IMR-90 (cell line): Measurements from ENCODE around the gene DACH1. TPM values are rescaled to one million over a fixed set of nuclear protein-coding genes. Genes with fewer than 3 reads are reported as not detected.

ENCODE experiments used
- ATAC-seq: fragments of 200-7000 bp; cut with Tn5 transposase; 2 replicates; pipeline ENCODE4 v1.9.1; 2020; ENCODE audit warnings: low read depth, mild to moderate bottlenecking, moderate library complexity
- BruUV-seq: library from RNA; stranded (reverse); fragments of 400-500 nt; replicated peaks from 2 replicates; lab custom pipeline; 2021; lab: Mats Ljungman, UMichigan
- CTCF ChIA-PET: fragments of 300-600 bp; formaldehyde crosslinking; extraction: SDS; loops from one replicate; lab custom pipeline; 2021; ENCODE audit warnings: antibody characterized with exemption; lab: Yijun Ruan, JAX
- POLR2A ChIA-PET: fragments of 300-600 bp; sonication (Branson Sonifier 250); formaldehyde crosslinking; loops from one replicate; lab custom pipeline; 2022; ENCODE audit warnings: antibody characterized with exemption; ENCODE audit not compliant: unreplicated experiment; lab: Charles Lee
- DNase-seq: peaks from one replicate; pipeline ENCODE4 v3.0.0; 2013
- H2AFZ ChIP-seq: replicated peaks from 2 replicates; pipeline ENCODE3; 2013; ENCODE audit warnings: low read length, mild to moderate bottlenecking; ENCODE audit not compliant: poor library complexity
- H2AK5ac ChIP-seq: 2 replicates; pipeline ENCODE4 v1.6.1; 2013; ENCODE audit warnings: low read depth, low read length, inconsistent platforms
- H2AK9ac ChIP-seq: replicated peaks from 2 replicates; pipeline ENCODE3; 2013; ENCODE audit warnings: mild to moderate bottlenecking, low read depth, low read length, moderate library complexity; ENCODE audit not compliant: poor library complexity
- H2BK120ac ChIP-seq: 2 replicates; pipeline ENCODE4 v1.6.1; 2013; ENCODE audit warnings: low read depth, low read length, inconsistent platforms
- H2BK15ac ChIP-seq: 3 replicates; pipeline ENCODE4 v1.6.1; 2013; ENCODE audit warnings: low read depth, low read length, inconsistent platforms
- H2BK20ac ChIP-seq: 2 replicates; pipeline ENCODE4 v1.6.1; 2013; ENCODE audit warnings: low read depth, mild to moderate bottlenecking, inconsistent platforms, low read length, moderate library complexity
- H2BK5ac ChIP-seq: 2 replicates; pipeline ENCODE4 v1.6.1; 2013; ENCODE audit warnings: mild to moderate bottlenecking, low read depth, low read length, inconsistent platforms; ENCODE audit not compliant: poor library complexity, severe bottlenecking
- H3K14ac ChIP-seq: replicated peaks from 2 replicates; pipeline ENCODE4 v1.6.1; 2013; ENCODE audit warnings: low read depth, low read length, inconsistent platforms
- H3K18ac ChIP-seq: 2 replicates; pipeline ENCODE4 v1.6.1; 2013; ENCODE audit warnings: low read depth, low read length, control low read depth
- H3K23ac ChIP-seq: 2 replicates; pipeline ENCODE4 v1.6.1; 2013; ENCODE audit warnings: low read depth, low read length, inconsistent platforms
- H3K27ac ChIP-seq: 2 replicates; pipeline ENCODE4 v1.5.1; 2013; ENCODE audit warnings: mild to moderate bottlenecking, control low read depth, low read length; ENCODE audit not compliant: insufficient read depth
- H3K27me3 ChIP-seq: 2 replicates; pipeline ENCODE4 v1.6.1; 2013; ENCODE audit warnings: low read length; ENCODE audit not compliant: control insufficient read depth, insufficient read depth
- H3K36me3 ChIP-seq: 2 replicates; pipeline ENCODE4 v1.6.1; 2013; ENCODE audit warnings: low read length, mixed read lengths; ENCODE audit not compliant: control insufficient read depth, insufficient read depth
- H3K4ac ChIP-seq: 2 replicates; pipeline ENCODE4 v1.6.1; 2013; ENCODE audit warnings: low read depth, low read length, inconsistent platforms
- H3K4me1 ChIP-seq: 2 replicates; pipeline ENCODE4 v1.6.1; 2013; ENCODE audit warnings: low read length, mixed read lengths; ENCODE audit not compliant: control insufficient read depth, insufficient read depth
- H3K4me2 ChIP-seq: 2 replicates; pipeline ENCODE4 v1.6.1; 2013; ENCODE audit warnings: low read depth, mild to moderate bottlenecking, control low read depth, low read length, moderate library complexity
- H3K4me3 ChIP-seq: 2 replicates; pipeline ENCODE4 v1.5.1; 2013; ENCODE audit warnings: low read depth, mild to moderate bottlenecking, control low read depth, low read length, moderate library complexity; ENCODE audit not compliant: insufficient read depth
- H3K56ac ChIP-seq: 2 replicates; pipeline ENCODE4 v1.6.1; 2013; ENCODE audit warnings: low read length, inconsistent platforms; ENCODE audit not compliant: insufficient read depth; ENCODE audit errors: extremely low read depth
- H3K79me1 ChIP-seq, 2 experiments: 2 replicates each; pipeline ENCODE4 v1.6.1; 2013; ENCODE audit warnings: low read length in 2 of 2, inconsistent platforms in 1 of 2, low read depth in 1 of 2
- H3K9ac ChIP-seq: 2 replicates; pipeline ENCODE4 v1.6.1; 2013; ENCODE audit warnings: low read depth, low read length, control low read depth
- H3K9me1 ChIP-seq: 2 replicates; pipeline ENCODE4 v1.6.1; 2013; ENCODE audit warnings: low read length, inconsistent platforms; ENCODE audit not compliant: insufficient read depth
- H3K9me3 ChIP-seq: 2 replicates; pipeline ENCODE4 v1.6.1; 2013; ENCODE audit warnings: low read length; ENCODE audit not compliant: control insufficient read depth, insufficient read depth
- H4K20me1 ChIP-seq: 2 replicates; pipeline ENCODE4 v1.6.1; 2013; ENCODE audit warnings: low read length, inconsistent platforms; ENCODE audit not compliant: insufficient read depth
- H4K5ac ChIP-seq: 2 replicates; pipeline ENCODE4 v1.6.1; 2013; ENCODE audit warnings: mild to moderate bottlenecking, low read depth, low read length, control low read depth
- H4K8ac ChIP-seq, 2 experiments: 2 replicates each; pipeline ENCODE4 v1.6.1; 2013; ENCODE audit warnings: low read depth in 2 of 2, low read length in 2 of 2, control low read depth in 1 of 2, inconsistent platforms in 1 of 2
- H4K91ac ChIP-seq: 2 replicates; pipeline ENCODE4 v1.6.1; 2013; ENCODE audit warnings: low read depth, low read length, inconsistent platforms; ENCODE audit not compliant: insufficient read depth
- CHD1 ChIP-seq: IDR thresholded peaks from 2 replicates; pipeline ENCODE4 v1.6.1; 2012; ENCODE audit warnings: low read depth, low read length, improper control_type of control experiment
- FOS ChIP-seq: fragments of 150-350 bp; IDR thresholded peaks from 2 replicates; pipeline ENCODE4 v1.6.1; 2016; ENCODE audit warnings: low read depth, low read length
- MAFK ChIP-seq: IDR thresholded peaks from 2 replicates; pipeline ENCODE4 v1.6.1; 2012; ENCODE audit warnings: low read depth, low read length, improper control_type of control experiment
- MXI1 ChIP-seq: IDR thresholded peaks from 2 replicates; pipeline ENCODE4 v1.6.1; 2012; ENCODE audit warnings: low read depth, mild to moderate bottlenecking, low read length, moderate library complexity, borderline replicate concordance
- POLR2A ChIP-seq: IDR thresholded peaks from 2 replicates; pipeline ENCODE4 v1.6.1; 2012; ENCODE audit warnings: mild to moderate bottlenecking, low read depth, low read length
- RCOR1 ChIP-seq: IDR thresholded peaks from 2 replicates; pipeline ENCODE4 v1.6.1; 2012; ENCODE audit warnings: mild to moderate bottlenecking, low read length, improper control_type of control experiment; ENCODE audit not compliant: insufficient replicate concordance
- RFX5 ChIP-seq: IDR thresholded peaks from 2 replicates; pipeline ENCODE4 v1.8.0; 2012; ENCODE audit warnings: low read depth, mild to moderate bottlenecking, low read length, moderate library complexity
- SMC3 ChIP-seq: fragments of 150-350 bp; IDR thresholded peaks from 2 replicates; pipeline ENCODE4 v1.6.1; 2016; ENCODE audit warnings: low read depth, mild to moderate bottlenecking, antibody characterized with exemption, low read length, moderate library complexity
- USF2 ChIP-seq: fragments of 150-350 bp; IDR thresholded peaks from 2 replicates; pipeline ENCODE4 v1.6.1; 2017; ENCODE audit warnings: mild to moderate bottlenecking, antibody characterized with exemption, low read length, low read depth
- WGBS, 2 experiments: methylation state at CpG; one replicate each; pipeline versions ENCODE4 v1.1.5 to v1.1.7; 2013; ENCODE audit warnings: missing lambda C conversion rate in 2 of 2; ENCODE audit not compliant: insufficient read length in 1 of 2; ENCODE audit errors: extremely low coverage in 2 of 2; 5-methylcytosine and 5-hydroxymethylcytosine counted together
- dilution Hi-C: fragments of 300-500 bp; cut with HindIII; formaldehyde crosslinking; loops from one replicate; pipeline ENCODE4 v1.14.3; 2018; ENCODE audit warnings: low sequenced_read_pairs; ENCODE audit not compliant: unreplicated experiment
- in situ Hi-C: fragments of 300-500 bp; cut with MboI; formaldehyde crosslinking; loops from 3 replicates; pipeline ENCODE4 v1.14.3; 2019; ENCODE audit warnings: low sequenced_read_pairs, inconsistent platforms, mixed read lengths
- intact Hi-C: fragments of 100-400 bp; cut with micrococcal nuclease; formaldehyde crosslinking; loops from 2 replicates; pipeline ENCODE4 v1.10.0; 2022
- polyA plus RNA-seq, 3 experiments: library from polyadenylated mRNA; depleted of rRNA; stranded (reverse); fragments of >200 nt; gene quantifications; 2 replicates each; pipeline ENCODE4 v1.2.3, GENCODE V29; 2012; ENCODE audit warnings: low replicate concordance in 1 of 3
- total RNA-seq: library from RNA; depleted of rRNA; stranded (reverse); fragments of >200 nt; gene quantifications from 2 replicates; pipeline ENCODE4 v1.2.3, GENCODE V29; 2012

Gene DACH1
- total and polyA plus RNA-seq, 2 of the 4 experiments (the other 2 are of a cell fraction) = not detected

GRCh38 chr13:71829547-71829946, 37.5 kb downstream of the DACH1 start:
- Histone ChIP-seq H2BK120ac (no peak overlapping the region), H4K20me1 (no peaks in the 10 kb centered on the region), H3K18ac (no peak overlapping the region), H2BK15ac (no peak overlapping the region), H3K27ac (no peak overlapping the region), H2AFZ (no peak overlapping the region), H3K4me2 (no peak overlapping the region), H3K23ac (no peak overlapping the region), H3K9ac (no peak overlapping the region), H4K8ac (no peak overlapping the region), H3K27me3 (no peaks in the 10 kb centered on the region), H3K79me1 (no peaks in the 10 kb centered on the region), H3K4me1 (no peaks in the 10 kb centered on the region), H2BK5ac (no peak overlapping the region), H3K14ac (no peak overlapping the region), H3K56ac (no peak overlapping the region), H3K36me3 (no peaks in the 10 kb centered on the region), H4K5ac (no peak overlapping the region), H3K9me1 (no peaks in the 10 kb centered on the region), H3K4me3 (no peak overlapping the region), H2AK5ac (no peak overlapping the region), H3K9me3 (no peaks in the 10 kb centered on the region), H2AK9ac (no peak overlapping the region), H2BK20ac (no peak overlapping the region), H4K91ac (no peak overlapping the region), H3K4ac (no peak overlapping the region)
- intact Hi-C loops = no loop called here
- no peak for DNase-seq
- ATAC-seq = no peak
- ChIA-PET CTCF (no interaction called here), POLR2A (no interaction called here)
- no CpG with 5 or more reads among the region's 1 CpG for WGBS, 2 experiments
- BruUV-seq = no TSS peak
- dilution Hi-C loops = no loop called here
- TF ChIP-seq USF2 (no peak), MXI1 (no peak), FOS (no peak), POLR2A (no peak), CHD1 (no peak), SMC3 (no peak), RCOR1 (no peak), MAFK (no peak), RFX5 (no peak)
- in situ Hi-C loops = no loop called here
